ENCODE results near the gene PRR5L. TPM values are rescaled to one million over a fixed set of nuclear protein-coding genes. Genes with fewer than 3 reads are reported as not detected.

PRR5L gene
- total and polyA plus RNA-seq, 2 donors = 3.6 to 18.8 TPM

DNA sequence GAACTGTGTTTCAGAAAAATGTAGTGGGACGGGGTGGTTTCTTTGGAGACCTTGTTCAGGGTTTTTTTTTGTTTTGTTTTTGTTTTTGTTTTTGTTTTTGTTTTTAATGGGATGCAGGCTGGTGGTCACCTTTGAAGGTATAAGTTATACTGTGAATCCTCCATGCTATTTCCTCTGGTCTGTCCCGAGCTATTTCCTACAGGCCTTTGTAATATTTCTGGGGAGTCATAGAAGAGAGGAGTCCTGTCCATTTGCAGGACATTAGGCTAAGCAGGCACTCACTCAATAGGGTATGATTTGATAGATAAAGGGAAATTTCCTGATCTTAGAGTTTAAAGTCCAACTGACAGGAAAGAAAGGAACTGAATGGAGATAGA, 136.0 kb downstream of the PRR5L start:
- H3K36me3 ChIP-seq (ENCODE audit: insufficient read depth) = no peaks in the 10 kb centered on the region
- no peak overlapping the region for H3K4me3 ChIP-seq (ENCODE audit: low read depth, low read length)
- no peak for DNase-seq (ENCODE audit: extremely low spot score)
- H3K4me1 ChIP-seq (ENCODE audit: insufficient read depth) = no peaks in the 10 kb centered on the region
- WGBS = 69% methylated on average over 2 of the region's 2 CpGs
- no peak overlapping the region for H3K27ac ChIP-seq (ENCODE audit: low read depth)

DNA sequence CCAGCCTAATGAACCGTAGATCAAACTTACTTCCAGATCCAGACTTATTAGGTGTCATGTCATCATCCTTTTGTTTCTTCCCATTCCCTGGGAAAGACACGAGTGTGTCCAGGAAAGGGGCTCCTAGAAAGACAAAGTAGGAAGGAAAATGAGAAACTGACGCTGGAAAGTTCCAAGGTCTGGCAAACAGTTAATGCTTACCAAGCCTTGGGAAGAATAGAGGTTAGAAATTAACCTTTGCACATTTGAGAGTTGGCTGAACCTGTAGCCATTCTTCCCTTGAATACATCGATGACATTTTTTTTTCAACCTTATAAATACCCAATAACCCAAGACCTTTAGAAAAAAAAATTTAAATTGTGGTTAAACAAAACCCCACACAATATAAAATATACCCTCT, 136.7 kb downstream of the PRR5L start:
- Histone ChIP-seq H3K4me3 (ENCODE audit: low read depth, low read length) (no peak overlapping the region), H3K36me3 (ENCODE audit: insufficient read depth) (no peaks in the 10 kb centered on the region), H3K4me1 (ENCODE audit: insufficient read depth) (no peaks in the 10 kb centered on the region), H3K27ac (ENCODE audit: low read depth) (no peak overlapping the region)
- WGBS = 89% methylated on average over 4 of the region's 4 CpGs
- no peak for DNase-seq (ENCODE audit: extremely low spot score)

DNA sequence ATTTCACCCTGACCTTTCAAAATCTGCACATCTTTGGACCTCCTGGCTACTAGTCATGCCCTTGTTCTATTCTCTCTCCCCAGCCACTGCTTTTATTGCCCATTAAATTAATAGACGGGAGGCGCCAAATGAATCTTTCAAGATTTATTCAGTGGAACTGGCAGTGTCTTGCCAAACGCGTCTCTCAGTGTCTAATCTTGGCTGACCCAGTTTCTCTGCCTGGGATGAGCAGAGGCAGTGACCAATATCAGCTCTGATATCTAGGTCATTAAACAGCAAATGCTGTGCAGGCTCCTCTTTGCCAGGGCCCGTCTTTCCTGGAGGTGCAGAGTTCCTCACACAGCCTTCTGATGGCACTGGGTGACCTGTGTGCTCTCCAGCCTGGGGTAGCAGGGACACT, 140.0 kb downstream of the PRR5L start:
- Histone ChIP-seq H3K27ac (ENCODE audit: low read depth) (no peak overlapping the region), H3K4me1 (ENCODE audit: insufficient read depth) (no peaks in the 10 kb centered on the region), H3K36me3 (ENCODE audit: insufficient read depth) (no peaks in the 10 kb centered on the region), H3K4me3 (ENCODE audit: low read depth, low read length) (no peak overlapping the region)
- DNase-seq (ENCODE audit: extremely low spot score) = no peak
- 49% methylated on average over 5 of the region's 5 CpGs for WGBS

DNA sequence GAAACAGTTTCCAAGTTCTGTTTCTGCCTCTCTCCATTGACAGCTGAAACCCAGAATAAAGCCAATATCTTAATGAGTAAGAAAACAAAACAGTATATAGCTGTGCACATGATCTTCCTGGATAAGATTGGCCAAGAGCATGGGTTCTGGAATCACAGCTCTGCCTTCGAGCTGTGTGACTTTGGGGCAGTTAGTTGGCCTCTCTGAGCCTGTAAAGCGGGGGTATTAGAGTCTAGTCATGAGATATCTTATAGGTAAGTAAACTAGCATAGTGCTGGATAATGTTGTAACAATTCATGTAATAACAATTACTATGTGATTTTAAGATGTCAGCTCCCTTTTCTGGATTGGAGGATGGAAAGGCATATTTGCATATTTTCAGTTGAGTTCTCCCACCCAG, 140.5 kb downstream of the PRR5L start:
- Histone ChIP-seq H3K36me3 (ENCODE audit: insufficient read depth) (no peaks in the 10 kb centered on the region), H3K27ac (ENCODE audit: low read depth) (no peak overlapping the region), H3K4me3 (ENCODE audit: low read depth, low read length) (no peak overlapping the region), H3K4me1 (ENCODE audit: insufficient read depth) (no peaks in the 10 kb centered on the region)
- DNase-seq (ENCODE audit: extremely low spot score) = no peak
- 89% methylated on average over 2 of the region's 2 CpGs for WGBS

DNA sequence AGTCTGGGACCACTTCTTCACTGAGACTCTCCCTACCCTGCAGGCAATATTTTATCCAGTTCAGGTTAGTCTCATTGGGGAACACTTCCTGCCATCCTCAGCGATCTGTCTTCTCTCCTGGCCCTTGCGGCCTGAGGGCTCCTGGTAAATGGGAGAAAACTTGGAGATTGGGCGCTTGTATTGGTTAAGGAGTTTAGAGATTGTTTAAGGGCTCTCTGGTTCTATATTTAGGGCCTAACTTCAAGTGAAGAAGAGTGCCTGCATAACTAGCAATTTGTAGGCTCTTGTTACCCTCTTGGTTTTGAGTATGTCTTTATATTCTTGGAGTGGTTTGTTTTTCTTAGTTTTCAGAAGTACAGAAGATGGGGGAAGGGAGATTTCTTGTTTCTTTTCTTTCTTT, 141.3 kb downstream of the PRR5L start:
- DNase-seq (ENCODE audit: extremely low spot score) = no peak
- Histone ChIP-seq H3K36me3 (ENCODE audit: insufficient read depth) (no peaks in the 10 kb centered on the region), H3K4me1 (ENCODE audit: insufficient read depth) (no peaks in the 10 kb centered on the region), H3K4me3 (ENCODE audit: low read depth, low read length) (no peak overlapping the region), H3K27ac (ENCODE audit: low read depth) (no peak overlapping the region)
- 79% methylated on average over 3 of the region's 3 CpGs for WGBS

DNA sequence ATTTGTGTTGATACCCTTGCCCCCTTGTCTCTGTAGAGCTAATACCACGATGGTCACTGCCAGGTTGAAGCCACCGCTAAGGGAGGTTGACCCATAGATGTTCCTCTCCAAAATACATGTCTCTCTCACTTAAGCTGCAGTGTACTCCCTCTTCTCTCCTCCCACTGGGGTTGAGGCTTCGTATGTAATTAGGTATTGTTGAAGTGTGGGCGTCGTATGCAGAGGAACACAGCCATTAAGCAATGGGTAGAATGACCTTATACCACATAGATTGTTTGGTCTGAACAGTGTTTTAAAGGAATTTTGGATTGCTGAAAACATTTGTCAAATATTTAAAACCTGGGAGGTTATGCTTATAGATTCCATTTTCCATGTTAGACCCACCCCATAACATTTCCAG, 142.0 kb downstream of the PRR5L start:
- H3K36me3 ChIP-seq (ENCODE audit: insufficient read depth) = no peaks in the 10 kb centered on the region
- DNase-seq (ENCODE audit: extremely low spot score) = no peak
- no peak overlapping the region for H3K27ac ChIP-seq (ENCODE audit: low read depth)
- no peaks in the 10 kb centered on the region for H3K4me1 ChIP-seq (ENCODE audit: insufficient read depth)
- WGBS = 91% methylated on average over 5 of the region's 5 CpGs
- H3K4me3 ChIP-seq (ENCODE audit: low read depth, low read length) = no peak overlapping the region

DNA sequence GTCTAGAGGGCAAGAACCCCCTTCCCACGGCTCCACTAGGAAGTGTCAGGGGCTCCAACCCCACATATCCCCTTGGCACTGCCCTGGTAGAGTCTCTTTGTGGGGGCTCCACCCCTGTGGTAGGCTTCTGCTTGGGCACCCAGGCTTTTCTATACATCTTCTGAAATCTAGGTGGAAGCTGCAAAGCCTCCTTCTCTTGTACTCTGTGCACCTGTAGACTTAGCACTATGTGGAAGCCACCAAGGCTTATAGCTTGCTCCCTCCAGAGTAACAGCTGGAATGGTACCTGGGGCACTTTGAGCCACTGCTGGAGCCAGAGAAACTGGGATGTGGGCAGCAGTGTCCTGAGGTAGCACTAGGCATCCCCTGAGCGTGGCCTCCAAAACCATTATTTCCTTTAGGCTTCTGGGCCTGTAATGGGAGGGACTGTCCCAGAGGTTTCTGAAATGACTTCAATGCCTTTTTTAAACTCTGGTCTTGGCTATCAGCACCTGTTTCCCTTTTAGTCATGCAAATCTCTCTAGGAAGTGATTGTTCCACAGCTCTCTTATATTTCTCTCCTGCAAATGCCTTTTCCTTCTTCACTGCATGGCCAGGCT, 145.6 kb downstream of the PRR5L start:
- H3K27ac ChIP-seq (ENCODE audit: low read depth) = no peak overlapping the region
- no peaks in the 10 kb centered on the region for H3K36me3 ChIP-seq (ENCODE audit: insufficient read depth)
- no peak for DNase-seq (ENCODE audit: extremely low spot score)
- no peaks in the 10 kb centered on the region for H3K4me1 ChIP-seq (ENCODE audit: insufficient read depth)
- no peak overlapping the region for H3K4me3 ChIP-seq (ENCODE audit: low read depth, low read length)
- WGBS = 93% methylated on average over 2 of the region's 2 CpGs

DNA sequence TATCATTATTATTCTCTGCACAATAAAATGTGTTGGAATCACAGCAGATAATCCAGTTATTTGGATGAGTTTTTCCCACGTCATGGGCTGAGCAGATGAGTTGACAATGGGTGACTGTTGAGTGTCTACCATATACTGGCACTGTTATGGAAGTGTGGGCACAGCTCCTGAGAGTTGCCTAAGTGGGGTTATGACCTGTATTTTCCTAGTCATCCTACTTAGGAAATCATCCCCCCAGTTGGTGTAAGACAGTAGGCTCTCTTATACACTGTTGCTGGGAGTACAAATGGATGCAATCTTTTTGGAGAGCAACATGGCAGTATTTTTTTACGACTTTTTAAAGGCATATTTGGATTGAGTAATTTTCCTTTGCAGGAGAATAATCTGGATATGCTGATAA, 147.6 kb downstream of the PRR5L start:
- H3K4me1 ChIP-seq (ENCODE audit: insufficient read depth) = no peaks in the 10 kb centered on the region
- no peak for DNase-seq (ENCODE audit: extremely low spot score)
- H3K4me3 ChIP-seq (ENCODE audit: low read depth, low read length) = no peak overlapping the region
- H3K27ac ChIP-seq (ENCODE audit: low read depth) = no peak overlapping the region
- WGBS = 88% methylated on average over 2 of the region's 2 CpGs
- no peaks in the 10 kb centered on the region for H3K36me3 ChIP-seq (ENCODE audit: insufficient read depth)

DNA sequence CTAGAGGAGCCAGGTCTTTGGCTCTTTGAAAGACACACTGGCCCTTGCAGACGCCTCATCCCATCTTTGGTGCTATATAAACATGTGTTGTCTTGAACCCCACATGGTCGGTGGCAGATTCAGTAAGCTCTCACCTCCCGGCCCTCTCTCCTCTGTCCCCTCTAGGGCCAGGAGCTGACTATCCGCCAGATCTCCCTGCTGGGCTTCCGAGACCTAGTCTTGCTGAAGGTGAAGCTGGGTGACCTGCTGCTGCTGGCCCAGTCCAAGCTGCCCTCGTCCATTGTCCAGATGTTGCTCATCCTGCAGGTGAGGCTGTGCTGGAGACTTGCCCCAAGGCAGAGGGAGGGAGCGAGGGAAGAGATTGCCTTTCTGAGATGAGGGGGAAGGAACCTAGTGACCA, 150.0 kb downstream of the PRR5L start:
- H3K4me1 ChIP-seq (ENCODE audit: insufficient read depth) = no peaks in the 10 kb centered on the region

DNA sequence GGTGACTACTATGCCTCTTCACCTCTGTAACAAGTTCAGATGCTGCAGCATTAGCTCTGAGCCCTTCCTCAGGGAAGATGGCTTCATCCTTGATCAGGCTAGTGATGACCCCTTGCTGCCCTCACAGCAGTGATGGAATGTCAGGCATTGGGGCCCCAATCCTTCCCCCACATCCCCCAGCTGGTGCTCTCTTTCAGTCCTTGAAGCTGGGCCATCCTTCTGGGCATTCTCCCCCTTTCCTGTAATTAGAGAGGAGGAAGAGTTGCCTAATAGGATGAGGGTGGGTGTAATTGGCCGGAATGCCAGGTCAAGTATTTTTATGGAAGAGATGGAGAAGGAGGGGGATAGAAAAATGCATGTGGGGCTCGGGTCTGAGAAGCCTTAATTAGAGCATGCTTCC, 151.4 kb downstream of the PRR5L start:
- no peak overlapping the region for H3K27ac ChIP-seq (ENCODE audit: low read depth)
- no peaks in the 10 kb centered on the region for H3K4me1 ChIP-seq (ENCODE audit: insufficient read depth)
- H3K4me3 ChIP-seq (ENCODE audit: low read depth, low read length) = no peak overlapping the region
- DNase-seq (ENCODE audit: extremely low spot score) = no peak
- H3K36me3 ChIP-seq (ENCODE audit: insufficient read depth) = no peaks in the 10 kb centered on the region
- WGBS = 59% methylated on average over 2 of the region's 2 CpGs

More for the DNA sequence above, 150.0 kb downstream of the PRR5L start:
- DNase-seq (ENCODE audit: extremely low spot score) = no peak
- Histone ChIP-seq H3K27ac (ENCODE audit: low read depth) (no peak overlapping the region), H3K4me3 (ENCODE audit: low read depth, low read length) (no peak overlapping the region), H3K36me3 (ENCODE audit: insufficient read depth) (no peaks in the 10 kb centered on the region)
- 86% methylated on average over 7 of the region's 7 CpGs for WGBS

DNA sequence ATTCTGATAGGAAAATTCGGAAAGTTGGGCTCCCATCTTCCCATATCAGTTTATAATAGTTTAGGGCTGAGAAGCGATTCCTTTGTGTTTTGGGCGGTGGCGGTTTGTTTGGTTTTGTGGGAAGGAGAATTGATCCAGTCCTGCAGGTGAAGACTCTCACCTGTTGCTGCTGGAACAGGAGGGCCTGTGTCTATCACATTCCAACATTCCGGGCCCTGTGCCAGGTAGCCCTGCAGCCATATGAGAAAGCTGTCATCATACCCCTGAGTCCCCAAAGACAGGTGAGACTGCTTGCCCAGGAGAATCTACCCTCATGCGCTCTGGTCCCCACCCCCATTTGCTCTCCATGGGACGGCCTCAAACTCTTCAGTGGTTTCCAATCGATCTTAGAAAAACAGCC, 151.9 kb downstream of the PRR5L start:
- no peaks in the 10 kb centered on the region for H3K36me3 ChIP-seq (ENCODE audit: insufficient read depth)
- DNase-seq (ENCODE audit: extremely low spot score) = no peak
- H3K4me1 ChIP-seq (ENCODE audit: insufficient read depth) = no peaks in the 10 kb centered on the region
- 81% methylated on average over 8 of the region's 8 CpGs for WGBS
- H3K27ac ChIP-seq (ENCODE audit: low read depth) = no peak overlapping the region
- H3K4me3 ChIP-seq (ENCODE audit: low read depth, low read length) = no peak overlapping the region

DNA sequence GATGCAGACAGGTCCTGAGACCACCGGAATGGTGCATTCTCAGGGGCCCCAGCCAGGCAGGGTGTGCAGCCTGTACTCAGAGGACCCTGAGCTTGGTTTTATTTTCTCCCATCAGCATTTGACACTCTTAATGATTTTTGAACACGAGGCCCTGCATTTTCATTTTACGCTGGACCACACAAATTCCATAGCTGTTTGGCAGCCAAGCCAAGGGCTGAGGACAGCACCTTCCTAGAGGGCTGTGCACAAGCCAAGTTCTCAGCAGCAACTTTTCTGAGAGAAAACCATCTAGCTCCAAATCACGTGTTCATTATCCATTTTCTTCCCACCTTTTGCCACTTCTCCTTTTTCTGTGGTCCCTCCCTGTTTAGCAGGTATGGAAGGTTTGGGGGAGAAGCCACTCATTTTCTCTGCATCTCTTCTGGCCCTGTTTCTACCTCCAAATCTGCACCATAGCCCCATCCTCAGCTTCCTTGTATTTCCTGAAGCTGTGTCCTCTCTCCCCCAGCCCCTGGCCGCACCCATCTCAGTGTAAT, 153.5 kb downstream of the PRR5L start:
- 63% methylated on average over 5 of the region's 5 CpGs for WGBS
- no peak for DNase-seq (ENCODE audit: extremely low spot score)
- H3K4me3 ChIP-seq (ENCODE audit: low read depth, low read length) = no peak overlapping the region
- H3K4me1 ChIP-seq (ENCODE audit: insufficient read depth) = no peaks in the 10 kb centered on the region
- H3K27ac ChIP-seq (ENCODE audit: low read depth) = no peak overlapping the region
- no peaks in the 10 kb centered on the region for H3K36me3 ChIP-seq (ENCODE audit: insufficient read depth)

DNA sequence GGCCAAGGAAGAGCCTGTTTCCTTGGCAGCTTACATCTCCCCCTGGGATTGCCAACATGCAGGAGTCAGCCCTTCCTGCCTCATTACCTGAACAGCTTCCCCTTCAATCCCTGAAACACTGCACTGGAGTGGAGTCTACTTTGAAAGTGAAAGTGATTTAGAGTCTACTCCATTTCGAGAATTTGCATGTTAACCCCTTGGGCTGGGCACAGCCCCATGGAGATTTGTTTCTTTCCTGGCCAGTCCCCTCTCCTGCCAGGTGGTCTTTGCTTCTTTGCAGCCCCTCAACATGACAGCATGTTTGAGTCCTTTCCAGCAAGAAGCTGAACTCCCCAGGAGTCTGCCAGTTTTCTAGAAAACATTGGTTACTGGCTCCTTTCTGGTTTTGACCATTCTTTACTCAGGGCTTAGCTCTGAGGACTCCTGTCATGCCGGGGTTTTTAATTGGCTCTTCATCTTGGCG, 154.1 kb downstream of the PRR5L start:
- no peaks in the 10 kb centered on the region for H3K4me1 ChIP-seq (ENCODE audit: insufficient read depth)
- 33% methylated on average over 3 of the region's 3 CpGs for WGBS
- no peak overlapping the region for H3K4me3 ChIP-seq (ENCODE audit: low read depth, low read length)
- H3K36me3 ChIP-seq (ENCODE audit: insufficient read depth) = no peaks in the 10 kb centered on the region
- H3K27ac ChIP-seq (ENCODE audit: low read depth) = no peak overlapping the region
- DNase-seq (ENCODE audit: extremely low spot score) = no peak

DNA sequence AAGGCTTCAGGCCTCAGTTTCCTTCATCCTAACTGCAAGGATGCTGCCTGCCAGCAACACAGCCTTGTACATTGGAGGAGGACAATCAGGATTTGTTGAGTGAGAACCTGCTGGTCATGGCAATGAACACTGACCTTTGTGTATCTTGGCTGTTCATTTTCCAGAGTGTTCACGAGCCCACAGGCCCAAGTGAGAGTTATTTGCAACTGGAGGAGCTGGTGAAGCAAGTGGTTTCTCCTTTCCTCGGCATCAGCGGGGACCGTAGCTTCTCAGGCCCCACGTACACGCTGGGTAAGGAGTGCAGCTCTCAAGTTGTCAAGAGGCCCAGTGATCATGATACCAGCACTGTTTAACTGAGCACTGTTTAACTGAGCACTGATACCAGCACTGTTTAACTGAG, 155.0 kb downstream of the PRR5L start:
- Histone ChIP-seq H3K36me3 (ENCODE audit: insufficient read depth) (no peaks in the 10 kb centered on the region), H3K4me1 (ENCODE audit: insufficient read depth) (no peaks in the 10 kb centered on the region), H3K4me3 (ENCODE audit: low read depth, low read length) (no peak overlapping the region), H3K27ac (ENCODE audit: low read depth) (no peak overlapping the region)
- 96% methylated on average over 6 of the region's 6 CpGs for WGBS
- no peak for DNase-seq (ENCODE audit: extremely low spot score)

DNA sequence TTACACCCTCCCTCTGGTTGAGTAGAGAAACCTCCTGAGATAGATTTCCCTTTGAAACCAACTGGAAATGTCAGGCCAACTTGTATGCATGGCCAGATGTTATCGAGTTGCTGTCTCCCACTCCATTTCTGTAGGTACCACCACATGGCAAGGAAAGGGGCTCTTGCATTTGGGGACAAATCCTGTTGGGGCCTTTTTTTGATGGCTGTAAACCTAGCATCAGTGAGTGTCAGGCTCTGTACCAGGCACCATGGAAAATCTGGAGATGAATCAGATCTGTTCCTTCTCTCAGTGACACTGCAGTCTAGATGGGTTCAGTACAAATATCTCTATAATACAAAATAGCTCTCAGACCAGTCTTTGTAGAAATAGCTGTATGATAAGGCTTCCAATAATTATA, 155.6 kb downstream of the PRR5L start:
- no peak overlapping the region for H3K4me3 ChIP-seq (ENCODE audit: low read depth, low read length)
- H3K4me1 ChIP-seq (ENCODE audit: insufficient read depth) = no peaks in the 10 kb centered on the region
- H3K36me3 ChIP-seq (ENCODE audit: insufficient read depth) = no peaks in the 10 kb centered on the region
- no peak overlapping the region for H3K27ac ChIP-seq (ENCODE audit: low read depth)
- no peak for DNase-seq (ENCODE audit: extremely low spot score)
- WGBS = 98% methylated on average over 1 of the region's 1 CpG

Data from urinary bladder (tissue), 4 donors.